GM12864 (cell line): ENCODE results near the gene IL22RA1.

ENCODE experiments used
- DNase-seq: peaks from one replicate; pipeline ENCODE4 v3.0.0-alpha.2; 2011; ENCODE audit warnings: low read depth
- H3K4me3 ChIP-seq: 2 replicates; pipeline ENCODE4 v1.5.1; 2011; ENCODE audit warnings: mild to moderate bottlenecking, low read depth, low read length, control low read depth
- TF ChIP-seq, protein P1 (sequence below): IDR thresholded peaks from 2 replicates; pipeline ENCODE4 v1.5.1; 2011; ENCODE audit warnings: low read depth, mild to moderate bottlenecking, moderate library complexity, low read length, control low read depth, inconsistent platforms; ENCODE audit errors: missing control alignments

IL22RA1 gene

DNA sequence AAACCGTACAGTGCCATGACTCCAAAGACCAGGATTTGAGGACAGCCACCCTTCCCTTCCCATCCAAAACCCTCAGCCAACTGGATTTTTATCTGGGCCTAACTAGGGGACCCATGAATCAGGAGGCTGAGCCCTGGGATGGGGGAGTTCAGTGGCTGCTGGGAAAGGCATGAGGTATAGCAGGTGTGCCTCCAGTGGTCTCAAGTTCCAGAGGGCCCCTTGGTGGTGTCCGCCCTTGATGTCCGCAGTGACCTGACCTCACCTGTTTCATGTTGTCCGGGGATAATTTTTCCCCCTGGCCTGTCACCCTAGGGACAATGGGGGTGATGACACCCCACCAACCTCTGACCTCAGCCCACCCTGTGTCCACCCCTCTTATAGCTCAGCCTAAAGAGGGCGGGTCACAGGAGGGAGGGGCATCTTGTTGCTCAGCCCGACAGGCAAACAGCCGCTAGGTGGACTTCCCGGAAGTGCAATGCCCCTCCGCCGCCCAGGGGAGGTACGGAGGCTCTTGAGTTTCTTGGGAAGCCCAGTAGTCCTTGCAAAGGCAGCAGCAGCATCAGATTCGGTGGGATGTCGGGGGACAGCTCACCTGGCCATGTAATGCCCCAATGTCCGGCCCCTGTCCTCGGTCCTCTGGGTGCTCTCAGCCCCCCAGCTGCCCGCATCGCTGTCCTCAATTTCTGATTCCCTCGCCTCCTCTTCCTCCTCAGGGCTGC, 13.8 kb upstream of the IL22RA1 start:
- TF ChIP-seq, protein P1, sequence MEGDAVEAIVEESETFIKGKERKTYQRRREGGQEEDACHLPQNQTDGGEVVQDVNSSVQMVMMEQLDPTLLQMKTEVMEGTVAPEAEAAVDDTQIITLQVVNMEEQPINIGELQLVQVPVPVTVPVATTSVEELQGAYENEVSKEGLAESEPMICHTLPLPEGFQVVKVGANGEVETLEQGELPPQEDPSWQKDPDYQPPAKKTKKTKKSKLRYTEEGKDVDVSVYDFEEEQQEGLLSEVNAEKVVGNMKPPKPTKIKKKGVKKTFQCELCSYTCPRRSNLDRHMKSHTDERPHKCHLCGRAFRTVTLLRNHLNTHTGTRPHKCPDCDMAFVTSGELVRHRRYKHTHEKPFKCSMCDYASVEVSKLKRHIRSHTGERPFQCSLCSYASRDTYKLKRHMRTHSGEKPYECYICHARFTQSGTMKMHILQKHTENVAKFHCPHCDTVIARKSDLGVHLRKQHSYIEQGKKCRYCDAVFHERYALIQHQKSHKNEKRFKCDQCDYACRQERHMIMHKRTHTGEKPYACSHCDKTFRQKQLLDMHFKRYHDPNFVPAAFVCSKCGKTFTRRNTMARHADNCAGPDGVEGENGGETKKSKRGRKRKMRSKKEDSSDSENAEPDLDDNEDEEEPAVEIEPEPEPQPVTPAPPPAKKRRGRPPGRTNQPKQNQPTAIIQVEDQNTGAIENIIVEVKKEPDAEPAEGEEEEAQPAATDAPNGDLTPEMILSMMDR, result no peak
- no peak for DNase-seq
- no peak overlapping the region for H3K4me3 ChIP-seq

DNA sequence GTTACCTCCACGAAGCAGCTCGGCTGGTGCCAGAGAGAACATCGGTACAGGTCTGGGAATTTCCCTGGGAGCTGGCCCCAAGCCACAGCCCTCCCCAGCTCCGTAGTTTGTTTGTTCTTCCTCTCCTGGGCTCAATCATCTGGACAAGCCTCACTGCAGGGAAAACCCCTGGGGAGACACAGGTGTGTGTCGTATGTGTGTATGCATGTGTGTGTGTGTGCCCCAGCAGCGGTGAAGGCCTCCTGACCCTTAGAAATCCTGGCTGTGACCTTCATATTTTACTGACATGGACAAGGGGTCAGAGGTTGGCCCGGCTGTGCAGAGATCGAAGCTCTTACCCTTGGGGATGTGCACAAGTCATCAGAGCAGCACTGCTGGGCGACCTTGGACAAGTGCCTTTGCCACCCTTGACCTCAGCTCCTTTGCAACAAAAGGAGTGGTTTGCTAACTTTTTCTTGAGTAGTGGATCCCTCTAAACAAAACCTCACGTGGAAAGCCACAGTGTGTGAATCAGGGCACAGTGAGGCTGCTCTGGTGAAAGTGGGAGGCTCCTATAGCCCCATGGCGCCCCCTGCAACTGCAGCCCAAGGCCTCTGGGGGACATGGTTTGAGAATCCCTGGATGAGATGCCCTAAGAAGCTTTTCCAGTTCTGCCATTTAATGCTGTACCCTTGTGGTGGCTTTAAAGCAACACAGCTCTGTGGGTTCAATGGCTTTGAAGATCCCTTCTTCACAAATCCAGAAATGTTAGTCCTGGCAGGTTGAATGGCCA, 12.3 kb upstream of the IL22RA1 start:
- no peak overlapping the region for H3K4me3 ChIP-seq
- DNase-seq, result peak; percentile 45
- TF ChIP-seq, protein P1, result peak; percentile 56

DNA sequence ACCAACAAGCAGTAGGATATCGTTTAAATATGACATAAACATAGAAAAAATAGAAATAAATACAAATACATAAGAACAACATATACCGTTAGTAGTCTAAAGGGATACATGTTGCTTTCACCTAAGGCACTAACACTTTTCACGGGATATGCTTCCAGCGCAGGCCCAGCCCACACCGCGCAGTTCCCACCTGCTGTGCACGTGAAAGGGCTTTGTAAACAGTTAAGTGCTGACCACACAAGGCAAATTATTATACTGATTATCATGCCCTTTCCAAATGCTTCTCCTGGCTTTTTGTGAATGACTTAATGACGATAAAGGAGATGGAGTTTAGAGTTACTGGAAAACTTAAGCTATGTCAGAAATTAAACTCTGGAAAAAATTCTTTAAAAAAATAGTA, 11.3 kb upstream of the IL22RA1 start:
- TF ChIP-seq, protein P1, result no peak
- no peak overlapping the region for H3K4me3 ChIP-seq
- DNase-seq, result no peak

DNA sequence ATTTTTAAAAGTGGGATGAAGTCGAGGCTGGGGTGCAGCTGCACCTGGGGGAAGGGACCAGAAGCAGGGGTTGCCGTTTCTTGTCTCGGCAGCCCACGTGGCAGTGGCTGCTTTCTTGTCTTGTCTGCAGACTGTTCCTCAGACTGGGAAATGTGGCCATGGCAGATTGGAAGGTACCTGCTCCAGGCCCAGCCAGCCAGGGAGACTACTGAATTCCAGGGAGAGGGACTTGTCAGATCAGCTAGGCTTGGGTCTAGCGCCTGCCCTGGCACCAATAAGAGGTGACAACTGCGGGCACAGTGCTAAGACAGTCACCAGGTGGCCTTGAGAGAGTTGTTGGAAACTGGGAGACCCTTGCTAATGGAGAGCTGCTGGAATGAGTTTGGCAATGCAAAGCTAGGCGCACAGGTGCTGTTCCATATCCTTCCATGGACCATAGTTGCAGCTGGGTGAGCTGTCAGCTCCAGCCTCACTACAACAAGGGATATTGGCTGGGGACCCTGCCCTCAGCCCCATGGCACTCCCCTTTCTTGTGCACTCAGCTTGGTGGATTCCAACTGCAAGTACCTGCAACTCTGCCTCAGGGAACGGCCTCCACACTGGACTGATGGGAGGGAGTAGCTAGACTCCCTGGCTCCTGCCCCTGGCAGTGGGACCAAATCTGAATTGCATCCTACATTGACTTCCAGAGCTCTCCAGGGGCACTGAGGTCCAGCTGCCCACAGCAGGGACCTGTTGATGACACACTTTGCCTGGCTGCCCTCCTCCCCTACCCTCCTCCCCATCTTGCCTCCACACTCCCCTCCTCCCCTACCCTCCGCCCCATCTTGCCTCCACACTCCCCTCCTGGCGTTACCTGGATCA, 9.9 kb upstream of the IL22RA1 start:
- no peak overlapping the region for H3K4me3 ChIP-seq
- TF ChIP-seq, protein P1, result no peak
- no peak for DNase-seq

DNA sequence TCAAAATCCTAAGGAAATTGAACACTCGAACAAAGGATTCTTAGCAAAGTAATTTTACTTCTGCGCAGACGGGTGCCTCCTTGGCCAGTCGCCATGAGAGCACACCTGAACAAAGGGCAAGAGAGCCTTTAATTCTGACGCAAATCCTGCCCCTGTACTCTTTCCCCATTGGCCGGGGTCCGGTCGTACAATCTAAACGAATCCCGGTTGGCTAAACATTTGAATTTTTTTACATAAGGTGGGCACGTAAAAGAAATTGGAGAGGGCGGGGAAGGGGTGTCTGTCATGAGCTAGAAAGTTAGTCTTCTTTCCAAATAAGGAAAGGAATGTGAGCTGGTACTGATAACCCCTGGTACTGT, 8.2 kb upstream of the IL22RA1 start:
- no peak overlapping the region for H3K4me3 ChIP-seq
- no peak for DNase-seq
- TF ChIP-seq, protein P1, result no peak

DNA sequence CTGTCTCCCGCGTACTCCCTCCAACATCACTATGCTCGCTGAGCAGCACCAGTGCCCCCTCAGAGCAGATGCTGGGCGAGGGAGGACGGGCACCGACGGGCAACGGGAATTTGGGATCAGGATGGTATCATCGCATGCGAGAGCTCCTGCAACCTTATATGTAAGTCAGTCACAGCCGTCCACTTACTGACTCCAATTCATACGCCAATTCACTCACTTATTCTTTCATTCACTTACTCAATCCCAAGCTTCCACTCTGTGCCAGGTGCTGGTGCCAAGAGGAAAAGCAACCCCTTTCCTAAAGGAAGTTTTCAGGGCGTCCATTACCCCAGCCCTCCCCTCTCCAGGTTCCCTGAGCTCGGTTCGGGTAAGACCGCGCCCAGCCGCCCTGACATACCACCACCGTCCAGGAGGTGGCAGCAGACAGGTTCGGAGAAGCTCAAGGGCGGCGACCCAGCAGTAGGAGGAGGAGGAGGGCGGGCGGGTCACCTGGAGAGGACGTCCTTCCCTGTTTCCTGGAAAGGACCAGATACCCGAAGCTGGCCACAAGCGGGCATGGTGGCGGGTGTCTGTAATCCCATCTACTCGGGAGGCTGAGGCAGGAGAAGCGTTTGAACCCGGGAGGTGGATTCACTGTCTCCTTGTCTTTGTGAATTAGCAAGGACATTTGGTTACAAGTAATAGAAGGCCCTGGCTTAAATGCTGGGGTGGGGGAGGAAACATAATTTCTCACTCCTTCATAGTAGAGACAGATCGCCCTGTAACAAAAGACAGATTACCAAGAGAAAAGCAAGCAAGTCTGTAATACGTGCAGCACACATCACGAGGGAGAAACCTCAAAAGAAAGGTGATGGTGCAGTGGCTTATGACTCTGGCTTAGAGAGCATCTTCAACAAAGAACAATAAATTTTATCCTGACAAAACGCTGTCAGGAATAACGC, 7.6 kb upstream of the IL22RA1 start:
- peak; percentile 56 for DNase-seq
- H3K4me3 ChIP-seq, result no peak overlapping the region
- TF ChIP-seq, protein P1, result peak; percentile 80
